HepG2 (cell line): Measurements from ENCODE around the gene SNX24.

Source experiments
- E2F5 ChIP-seq: sonication (generic); formaldehyde crosslinking; conservative IDR thresholded peaks from 2 replicates; pipeline ENCODE4 v1.4.0; 2020; ENCODE audit warnings: missing genetic modification reagents
- HDAC6 ChIP-seq: fragments of 200-600 bp; sonication (generic); IDR thresholded peaks from 2 replicates; pipeline ENCODE4 v1.7.0; 2017; ENCODE audit warnings: mild to moderate bottlenecking, antibody characterized with exemption, low read length, low read depth
- JUN ChIP-seq: sonication (generic); formaldehyde crosslinking; IDR thresholded peaks from 2 replicates; pipeline ENCODE4 v1.4.0; 2020; ENCODE audit warnings: mild to moderate bottlenecking, missing genetic modification reagents
- SIN3A ChIP-seq: IDR thresholded peaks from 2 replicates; pipeline ENCODE4 v1.6.1; 2011; ENCODE audit warnings: low read depth, mild to moderate bottlenecking, control low read depth, low read length, borderline replicate concordance
- SP2 ChIP-seq: sonication (generic); formaldehyde crosslinking; IDR thresholded peaks from 2 replicates; pipeline ENCODE4 v1.5.1; 2020; ENCODE audit warnings: mild to moderate bottlenecking, missing genetic modification reagents
- TCF7 ChIP-seq: sonication (generic); IDR thresholded peaks from 2 replicates; pipeline ENCODE4 v1.6.1; 2016; ENCODE audit warnings: antibody characterized with exemption, low read depth
- TF ChIP-seq, protein P1 (sequence below): sonication (generic); formaldehyde crosslinking; IDR thresholded peaks from 2 replicates; pipeline ENCODE4 v1.4.0; 2020; ENCODE audit warnings: missing genetic modification reagents, low read depth, mild to moderate bottlenecking, borderline replicate concordance
- TF ChIP-seq, protein P2 (sequence below): sonication (generic); formaldehyde crosslinking; IDR thresholded peaks from one replicate; pipeline ENCODE4 v1.5.1; 2020; ENCODE audit warnings: mild to moderate bottlenecking, missing genetic modification reagents; ENCODE audit errors: not compliant biosample characterization
- TF ChIP-seq, protein P3 (sequence below): sonication (generic); formaldehyde crosslinking; IDR thresholded peaks from 2 replicates; pipeline ENCODE4 v1.4.0; 2020; ENCODE audit warnings: mild to moderate bottlenecking, missing genetic modification reagents

DNA sequence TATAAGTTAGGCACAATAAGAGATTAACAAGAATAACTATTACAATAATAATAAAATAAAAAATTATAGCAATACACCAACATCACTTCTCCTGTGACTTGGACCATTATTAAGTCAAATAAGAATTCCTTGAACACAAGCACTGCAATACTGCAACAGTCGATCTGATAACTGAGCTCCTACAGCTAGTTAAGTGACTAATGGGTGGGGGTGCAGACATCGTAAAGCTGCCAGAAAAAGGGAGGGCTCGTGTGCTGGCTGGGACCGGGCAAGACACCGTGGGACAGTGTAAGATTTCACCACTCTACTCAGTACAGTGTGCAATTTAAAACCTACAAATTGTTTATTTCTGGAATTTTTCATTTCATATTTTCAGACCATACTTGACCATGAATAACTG is 78.8 kb downstream of the SNX24 start:
- no peak for TF ChIP-seq HDAC6
- TF ChIP-seq, protein P1, sequence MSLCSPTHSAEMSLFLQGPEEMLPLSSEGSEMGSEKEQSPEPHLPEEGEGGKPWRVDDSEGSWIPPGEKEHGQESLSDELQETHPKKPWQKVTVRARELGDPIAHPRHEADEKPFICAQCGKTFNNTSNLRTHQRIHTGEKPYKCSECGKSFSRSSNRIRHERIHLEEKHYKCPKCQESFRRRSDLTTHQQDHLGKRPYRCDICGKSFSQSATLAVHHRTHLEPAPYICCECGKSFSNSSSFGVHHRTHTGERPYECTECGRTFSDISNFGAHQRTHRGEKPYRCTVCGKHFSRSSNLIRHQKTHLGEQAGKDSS (CRISPR knock-in tag): no peak
- TF ChIP-seq JUN (CRISPR knock-in tag): no peak
- TF ChIP-seq, protein P2, sequence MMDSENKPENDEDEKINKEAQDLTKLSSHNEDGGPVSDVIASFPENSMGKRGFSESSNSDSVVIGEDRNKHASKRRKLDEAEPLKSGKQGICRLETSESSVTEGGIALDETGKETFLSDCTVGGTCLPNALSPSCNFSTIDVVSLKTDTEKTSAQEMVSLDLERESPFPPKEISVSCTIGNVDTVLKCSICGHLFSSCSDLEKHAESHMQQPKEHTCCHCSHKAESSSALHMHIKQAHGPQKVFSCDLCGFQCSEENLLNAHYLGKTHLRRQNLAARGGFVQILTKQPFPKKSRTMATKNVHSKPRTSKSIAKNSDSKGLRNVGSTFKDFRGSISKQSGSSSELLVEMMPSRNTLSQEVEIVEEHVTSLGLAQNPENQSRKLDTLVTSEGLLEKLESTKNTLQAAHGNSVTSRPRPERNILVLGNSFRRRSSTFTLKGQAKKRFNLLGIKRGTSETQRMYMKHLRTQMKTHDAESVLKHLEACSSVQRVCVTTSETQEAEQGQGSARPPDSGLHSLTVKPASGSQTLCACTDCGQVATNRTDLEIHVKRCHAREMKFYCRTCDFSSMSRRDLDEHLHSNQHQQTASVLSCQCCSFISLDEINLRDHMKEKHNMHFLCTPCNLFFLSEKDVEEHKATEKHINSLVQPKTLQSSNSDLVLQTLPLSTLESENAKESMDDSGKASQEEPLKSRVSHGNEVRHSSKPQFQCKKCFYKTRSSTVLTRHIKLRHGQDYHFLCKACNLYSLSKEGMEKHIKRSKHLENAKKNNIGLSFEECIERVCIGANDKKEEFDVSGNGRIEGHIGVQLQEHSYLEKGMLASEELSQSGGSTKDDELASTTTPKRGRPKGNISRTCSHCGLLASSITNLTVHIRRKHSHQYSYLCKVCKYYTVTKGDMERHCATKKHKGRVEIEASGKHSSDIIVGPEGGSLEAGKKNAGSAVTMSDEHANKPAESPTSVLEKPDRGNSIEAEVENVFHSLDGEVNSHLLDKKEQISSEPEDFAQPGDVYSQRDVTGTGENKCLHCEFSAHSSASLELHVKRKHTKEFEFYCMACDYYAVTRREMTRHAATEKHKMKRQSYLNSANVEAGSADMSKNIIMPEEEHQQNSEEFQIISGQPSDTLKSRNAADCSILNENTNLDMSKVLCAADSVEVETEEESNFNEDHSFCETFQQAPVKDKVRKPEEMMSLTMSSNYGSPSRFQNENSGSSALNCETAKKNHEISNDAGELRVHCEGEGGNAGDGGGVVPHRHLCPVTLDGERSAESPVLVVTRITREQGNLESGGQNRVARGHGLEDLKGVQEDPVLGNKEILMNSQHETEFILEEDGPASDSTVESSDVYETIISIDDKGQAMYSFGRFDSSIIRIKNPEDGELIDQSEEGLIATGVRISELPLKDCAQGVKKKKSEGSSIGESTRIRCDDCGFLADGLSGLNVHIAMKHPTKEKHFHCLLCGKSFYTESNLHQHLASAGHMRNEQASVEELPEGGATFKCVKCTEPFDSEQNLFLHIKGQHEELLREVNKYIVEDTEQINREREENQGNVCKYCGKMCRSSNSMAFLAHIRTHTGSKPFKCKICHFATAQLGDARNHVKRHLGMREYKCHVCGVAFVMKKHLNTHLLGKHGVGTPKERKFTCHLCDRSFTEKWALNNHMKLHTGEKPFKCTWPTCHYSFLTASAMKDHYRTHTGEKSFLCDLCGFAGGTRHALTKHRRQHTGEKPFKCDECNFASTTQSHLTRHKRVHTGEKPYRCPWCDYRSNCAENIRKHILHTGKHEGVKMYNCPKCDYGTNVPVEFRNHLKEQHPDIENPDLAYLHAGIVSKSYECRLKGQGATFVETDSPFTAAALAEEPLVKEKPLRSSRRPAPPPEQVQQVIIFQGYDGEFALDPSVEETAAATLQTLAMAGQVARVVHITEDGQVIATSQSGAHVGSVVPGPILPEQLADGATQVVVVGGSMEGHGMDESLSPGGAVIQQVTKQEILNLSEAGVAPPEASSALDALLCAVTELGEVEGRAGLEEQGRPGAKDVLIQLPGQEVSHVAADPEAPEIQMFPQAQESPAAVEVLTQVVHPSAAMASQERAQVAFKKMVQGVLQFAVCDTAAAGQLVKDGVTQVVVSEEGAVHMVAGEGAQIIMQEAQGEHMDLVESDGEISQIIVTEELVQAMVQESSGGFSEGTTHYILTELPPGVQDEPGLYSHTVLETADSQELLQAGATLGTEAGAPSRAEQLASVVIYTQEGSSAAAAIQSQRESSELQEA: no peak
- no peak for TF ChIP-seq TCF7
- no peak for TF ChIP-seq E2F5
- TF ChIP-seq SP2: no peak
- no peak for TF ChIP-seq SIN3A
- TF ChIP-seq, protein P3, sequence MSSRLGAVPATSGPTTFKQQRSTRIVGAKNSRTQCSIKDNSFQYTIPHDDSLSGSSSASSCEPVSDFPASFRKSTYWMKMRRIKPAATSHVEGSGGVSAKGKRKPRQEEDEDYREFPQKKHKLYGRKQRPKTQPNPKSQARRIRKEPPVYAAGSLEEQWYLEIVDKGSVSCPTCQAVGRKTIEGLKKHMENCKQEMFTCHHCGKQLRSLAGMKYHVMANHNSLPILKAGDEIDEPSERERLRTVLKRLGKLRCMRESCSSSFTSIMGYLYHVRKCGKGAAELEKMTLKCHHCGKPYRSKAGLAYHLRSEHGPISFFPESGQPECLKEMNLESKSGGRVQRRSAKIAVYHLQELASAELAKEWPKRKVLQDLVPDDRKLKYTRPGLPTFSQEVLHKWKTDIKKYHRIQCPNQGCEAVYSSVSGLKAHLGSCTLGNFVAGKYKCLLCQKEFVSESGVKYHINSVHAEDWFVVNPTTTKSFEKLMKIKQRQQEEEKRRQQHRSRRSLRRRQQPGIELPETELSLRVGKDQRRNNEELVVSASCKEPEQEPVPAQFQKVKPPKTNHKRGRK: no peak
